ENCODE measurements around the gene CSNK1G3.
A peak's percentile ranks its signal among the peaks of the same experiment; 100 is the strongest.
"Not testable (repeated sequence)": the region's sequence is repeated elsewhere in the genome, so short reads cannot be mapped to it uniquely, and the experiment has no call there.

Gene CSNK1G3

GRCh38 chr5:123511648-123512605, at the start of gene CSNK1G3:
Gene CSNK1G3, plus strand, starts transcription at chr5:123512177. Its CDS starts 33,487 bp downstream, at chr5:123545664.
- peaks cover 27% of the 10 kb centered on the region for H3K4me1 ChIP-seq (ENCODE audit: control insufficient read depth, insufficient read depth, low read length)
- peak within 1 kb of the TSS; percentile 83 for H3K4me3 ChIP-seq (ENCODE audit: low read depth, low read length)
- H3K36me3 ChIP-seq (ENCODE audit: control insufficient read depth, insufficient read depth, low read length), result no peaks in the 10 kb centered on the region
- no peaks in the 10 kb centered on the region for H3K9me3 ChIP-seq (ENCODE audit: control insufficient read depth, insufficient read depth, low read length)
- H3K9ac ChIP-seq (ENCODE audit: low read depth, low read length), result peak within 1 kb of the TSS; percentile 87
- H3K27me3 ChIP-seq (ENCODE audit: control insufficient read depth, insufficient read depth, low read length), result no peaks in the 10 kb centered on the region
- H3K27ac ChIP-seq (ENCODE audit: low read depth, low read length), result peak within 1 kb of the TSS; percentile 93

- H3K4me1 ChIP-seq (ENCODE audit: control insufficient read depth, insufficient read depth, low read length); H3K9me3 ChIP-seq (ENCODE audit: control insufficient read depth, insufficient read depth, low read length); H3K27me3 ChIP-seq (ENCODE audit: control insufficient read depth, insufficient read depth, low read length); H3K36me3 ChIP-seq (ENCODE audit: control insufficient read depth, insufficient read depth, low read length); H3K9ac ChIP-seq (ENCODE audit: low read depth, low read length); H3K4me3 ChIP-seq (ENCODE audit: low read depth, low read length); H3K27ac ChIP-seq (ENCODE audit: low read depth, low read length): not testable (repeated sequence)
Observed at GRCh38 chr5:123466839-123467238, 45.1 kb upstream of the CSNK1G3 start.

- H3K9me3 ChIP-seq (ENCODE audit: control insufficient read depth, insufficient read depth, low read length), result no peaks in the 10 kb centered on the region
- no peak overlapping the region for H3K4me3 ChIP-seq (ENCODE audit: low read depth, low read length)
- no peak overlapping the region for H3K9ac ChIP-seq (ENCODE audit: low read depth, low read length)
- no peak overlapping the region for H3K27ac ChIP-seq (ENCODE audit: low read depth, low read length)
- H3K4me1 ChIP-seq (ENCODE audit: control insufficient read depth, insufficient read depth, low read length), result peaks cover 5% of the 10 kb centered on the region; the same call in 1 of the 2 replicates
- H3K36me3 ChIP-seq (ENCODE audit: control insufficient read depth, insufficient read depth, low read length), result no peaks in the 10 kb centered on the region
- H3K27me3 ChIP-seq (ENCODE audit: control insufficient read depth, insufficient read depth, low read length), result no peaks in the 10 kb centered on the region
Observed at GRCh38 chr5:123471385-123471784, 40.6 kb upstream of the CSNK1G3 start.

GRCh38 chr5:123472150-123472924, 39.6 kb upstream of the CSNK1G3 start:
- no peaks in the 10 kb centered on the region for H3K36me3 ChIP-seq (ENCODE audit: control insufficient read depth, insufficient read depth, low read length)
- H3K27ac ChIP-seq (ENCODE audit: low read depth, low read length), result no peak overlapping the region
- no peaks in the 10 kb centered on the region for H3K27me3 ChIP-seq (ENCODE audit: control insufficient read depth, insufficient read depth, low read length)
- H3K9me3 ChIP-seq (ENCODE audit: control insufficient read depth, insufficient read depth, low read length), result no peaks in the 10 kb centered on the region
- H3K4me3 ChIP-seq (ENCODE audit: low read depth, low read length), result no peak overlapping the region
- H3K9ac ChIP-seq (ENCODE audit: low read depth, low read length), result no peak overlapping the region
- peaks cover 5% of the 10 kb centered on the region; the same call in 1 of the 2 replicates for H3K4me1 ChIP-seq (ENCODE audit: control insufficient read depth, insufficient read depth, low read length)

GRCh38 chr5:123474228-123474627, 37.7 kb upstream of the CSNK1G3 start:
- H3K36me3 ChIP-seq (ENCODE audit: control insufficient read depth, insufficient read depth, low read length), result no peaks in the 10 kb centered on the region
- no peaks in the 10 kb centered on the region for H3K9me3 ChIP-seq (ENCODE audit: control insufficient read depth, insufficient read depth, low read length)
- no peak overlapping the region for H3K27ac ChIP-seq (ENCODE audit: low read depth, low read length)

GRCh38 chr5:123476731-123477130, 35.2 kb upstream of the CSNK1G3 start:
- Histone ChIP-seq H3K27me3 (ENCODE audit: control insufficient read depth, insufficient read depth, low read length) (no peaks in the 10 kb centered on the region), H3K9ac (ENCODE audit: low read depth, low read length) (no peak overlapping the region), H3K4me1 (ENCODE audit: control insufficient read depth, insufficient read depth, low read length) (peaks cover 5% of the 10 kb centered on the region; the same call in 1 of the 2 replicates), H3K27ac (ENCODE audit: low read depth, low read length) (no peak overlapping the region), H3K36me3 (ENCODE audit: control insufficient read depth, insufficient read depth, low read length) (no peaks in the 10 kb centered on the region), H3K4me3 (ENCODE audit: low read depth, low read length) (no peak overlapping the region), H3K9me3 (ENCODE audit: control insufficient read depth, insufficient read depth, low read length) (no peaks in the 10 kb centered on the region)

More at GRCh38 chr5:123474228-123474627, 37.7 kb upstream of the CSNK1G3 start:
- Histone ChIP-seq H3K4me1 (ENCODE audit: control insufficient read depth, insufficient read depth, low read length) (peaks cover 5% of the 10 kb centered on the region; the same call in 1 of the 2 replicates), H3K4me3 (ENCODE audit: low read depth, low read length) (no peak overlapping the region), H3K9ac (ENCODE audit: low read depth, low read length) (no peak overlapping the region), H3K27me3 (ENCODE audit: control insufficient read depth, insufficient read depth, low read length) (no peaks in the 10 kb centered on the region)

- Histone ChIP-seq H3K27ac (ENCODE audit: low read depth, low read length) (no peak overlapping the region), H3K27me3 (ENCODE audit: control insufficient read depth, insufficient read depth, low read length) (no peaks in the 10 kb centered on the region), H3K9ac (ENCODE audit: low read depth, low read length) (no peak overlapping the region), H3K9me3 (ENCODE audit: control insufficient read depth, insufficient read depth, low read length) (no peaks in the 10 kb centered on the region), H3K4me3 (ENCODE audit: low read depth, low read length) (no peak overlapping the region), H3K36me3 (ENCODE audit: control insufficient read depth, insufficient read depth, low read length) (no peaks in the 10 kb centered on the region), H3K4me1 (ENCODE audit: control insufficient read depth, insufficient read depth, low read length) (no peaks in the 10 kb centered on the region)
Observed at GRCh38 chr5:123478546-123478945, 33.4 kb upstream of the CSNK1G3 start.

GRCh38 chr5:123482258-123482657, 29.7 kb upstream of the CSNK1G3 start:
- Histone ChIP-seq H3K36me3 (ENCODE audit: control insufficient read depth, insufficient read depth, low read length) (no peaks in the 10 kb centered on the region), H3K4me3 (ENCODE audit: low read depth, low read length) (no peak overlapping the region), H3K27me3 (ENCODE audit: control insufficient read depth, insufficient read depth, low read length) (no peaks in the 10 kb centered on the region), H3K9me3 (ENCODE audit: control insufficient read depth, insufficient read depth, low read length) (no peaks in the 10 kb centered on the region), H3K4me1 (ENCODE audit: control insufficient read depth, insufficient read depth, low read length) (no peaks in the 10 kb centered on the region), H3K9ac (ENCODE audit: low read depth, low read length) (no peak overlapping the region), H3K27ac (ENCODE audit: low read depth, low read length) (no peak overlapping the region)

- Histone ChIP-seq H3K27ac (ENCODE audit: low read depth, low read length) (no peak overlapping the region), H3K9ac (ENCODE audit: low read depth, low read length) (no peak overlapping the region), H3K4me1 (ENCODE audit: control insufficient read depth, insufficient read depth, low read length) (no peaks in the 10 kb centered on the region), H3K27me3 (ENCODE audit: control insufficient read depth, insufficient read depth, low read length) (no peaks in the 10 kb centered on the region), H3K9me3 (ENCODE audit: control insufficient read depth, insufficient read depth, low read length) (no peaks in the 10 kb centered on the region), H3K4me3 (ENCODE audit: low read depth, low read length) (no peak overlapping the region), H3K36me3 (ENCODE audit: control insufficient read depth, insufficient read depth, low read length) (no peaks in the 10 kb centered on the region)
Observed at GRCh38 chr5:123483446-123484077, 28.4 kb upstream of the CSNK1G3 start.

GRCh38 chr5:123485275-123485674, 26.7 kb upstream of the CSNK1G3 start:
- no peaks in the 10 kb centered on the region for H3K27me3 ChIP-seq (ENCODE audit: control insufficient read depth, insufficient read depth, low read length)
- H3K27ac ChIP-seq (ENCODE audit: low read depth, low read length), result no peak overlapping the region
- H3K9ac ChIP-seq (ENCODE audit: low read depth, low read length), result no peak overlapping the region

More at GRCh38 chr5:123485275-123485674, 26.7 kb upstream of the CSNK1G3 start:
- Histone ChIP-seq H3K4me1 (ENCODE audit: control insufficient read depth, insufficient read depth, low read length) (no peaks in the 10 kb centered on the region), H3K36me3 (ENCODE audit: control insufficient read depth, insufficient read depth, low read length) (no peaks in the 10 kb centered on the region), H3K9me3 (ENCODE audit: control insufficient read depth, insufficient read depth, low read length) (no peaks in the 10 kb centered on the region), H3K4me3 (ENCODE audit: low read depth, low read length) (no peak overlapping the region)
